SU-DHL-6 (cell line): Measurements from ENCODE around the gene SAMMSON.

Source experiments
- H2AFZ ChIP-seq: fragments of 200-600 bp; sonication (generic); 2 replicates; pipeline ENCODE4 v1.6.1; 2014; ENCODE audit warnings: low read depth, mild to moderate bottlenecking, moderate library complexity, mixed read lengths, antibody characterized with exemption, low read length; ENCODE audit not compliant: severe bottlenecking
- H3F3A ChIP-seq: fragments of 200-600 bp; shearing (Covaris generic); 2 replicates; pipeline ENCODE4 v1.6.0; 2016; ENCODE audit warnings: antibody characterized with exemption, mild to moderate bottlenecking; ENCODE audit not compliant: insufficient read depth
- H3K27ac ChIP-seq: fragments of 200-600 bp; sonication (generic); 2 replicates; pipeline ENCODE4 v1.5.1; 2016; ENCODE audit warnings: low read depth, mild to moderate bottlenecking, low read length, moderate library complexity, mixed read lengths
- H3K27me3 ChIP-seq: fragments of 200-600 bp; sonication (generic), shearing (Covaris generic); 2 replicates; pipeline ENCODE4 v1.6.0; 2014; ENCODE audit warnings: mild to moderate bottlenecking, low read length
- H3K36me3 ChIP-seq: fragments of 200-600 bp; sonication (generic); 2 replicates; pipeline ENCODE4 v1.6.1; 2014; ENCODE audit warnings: mild to moderate bottlenecking, low read length, mixed read lengths
- H3K4me2 ChIP-seq: fragments of 300-600, 200-600 bp; shearing (Covaris generic), sonication (generic); 2 replicates; pipeline ENCODE4 v1.6.0; 2014; ENCODE audit warnings: low read length, low read depth, mild to moderate bottlenecking; ENCODE audit not compliant: poor library complexity, severe bottlenecking
- H3K4me3 ChIP-seq: fragments of 200-600 bp; sonication (generic); 2 replicates; pipeline ENCODE4 v1.5.1; 2014; ENCODE audit warnings: antibody characterized with exemption, low read length, mild to moderate bottlenecking, mixed read lengths; ENCODE audit not compliant: insufficient read depth, poor library complexity, severe bottlenecking
- H3K79me2 ChIP-seq: fragments of 200-600 bp; sonication (generic); 2 replicates; pipeline ENCODE4 v1.6.1; 2014; ENCODE audit warnings: mild to moderate bottlenecking, low read length, moderate library complexity; ENCODE audit not compliant: insufficient read depth
- H3K9ac ChIP-seq: fragments of 200-600 bp; sonication (generic); 2 replicates; pipeline ENCODE4 v1.7.0; 2014; ENCODE audit warnings: mild to moderate bottlenecking, low read length
- H3K9me2 ChIP-seq: fragments of 200-600 bp; sonication (generic); replicated peaks from 2 replicates; pipeline ENCODE4 v1.6.1; 2014; ENCODE audit warnings: low read length; ENCODE audit not compliant: insufficient read depth
- H3K9me3 ChIP-seq: fragments of 200-600 bp; sonication (generic); 2 replicates; pipeline ENCODE4 v1.6.1; 2014; ENCODE audit warnings: low read length, mixed read lengths; ENCODE audit not compliant: insufficient read depth
- H4K20me1 ChIP-seq: fragments of 200-600 bp; sonication (generic); 2 replicates; pipeline ENCODE4 v1.6.1; 2014; ENCODE audit warnings: low read depth, mild to moderate bottlenecking, antibody characterized with exemption, low read length, moderate library complexity, mixed read lengths
- EZH2phosphoT487 ChIP-seq: fragments of 200-600 bp; sonication (generic), shearing (Covaris generic); conservative IDR thresholded peaks from 2 replicates; pipeline ENCODE4 v1.6.1; 2018; ENCODE audit warnings: mild to moderate bottlenecking, antibody characterized with exemption, low read length, moderate library complexity, mixed read lengths
- TF ChIP-seq, protein P1 (sequence below): fragments of 200-600 bp; sonication (generic); IDR thresholded peaks from one replicate; pipeline ENCODE4 v1.5.1; 2017; ENCODE audit warnings: antibody characterized with exemption, mild to moderate bottlenecking, low read length, moderate library complexity; ENCODE audit not compliant: insufficient read depth, poor library complexity, severe bottlenecking

The SAMMSON gene

GRCh38 chr3:69961706-69962439 is 37.7 kb upstream of the SAMMSON start:
- TF ChIP-seq EZH2phosphoT487: no peak
- TF ChIP-seq, protein P1, sequence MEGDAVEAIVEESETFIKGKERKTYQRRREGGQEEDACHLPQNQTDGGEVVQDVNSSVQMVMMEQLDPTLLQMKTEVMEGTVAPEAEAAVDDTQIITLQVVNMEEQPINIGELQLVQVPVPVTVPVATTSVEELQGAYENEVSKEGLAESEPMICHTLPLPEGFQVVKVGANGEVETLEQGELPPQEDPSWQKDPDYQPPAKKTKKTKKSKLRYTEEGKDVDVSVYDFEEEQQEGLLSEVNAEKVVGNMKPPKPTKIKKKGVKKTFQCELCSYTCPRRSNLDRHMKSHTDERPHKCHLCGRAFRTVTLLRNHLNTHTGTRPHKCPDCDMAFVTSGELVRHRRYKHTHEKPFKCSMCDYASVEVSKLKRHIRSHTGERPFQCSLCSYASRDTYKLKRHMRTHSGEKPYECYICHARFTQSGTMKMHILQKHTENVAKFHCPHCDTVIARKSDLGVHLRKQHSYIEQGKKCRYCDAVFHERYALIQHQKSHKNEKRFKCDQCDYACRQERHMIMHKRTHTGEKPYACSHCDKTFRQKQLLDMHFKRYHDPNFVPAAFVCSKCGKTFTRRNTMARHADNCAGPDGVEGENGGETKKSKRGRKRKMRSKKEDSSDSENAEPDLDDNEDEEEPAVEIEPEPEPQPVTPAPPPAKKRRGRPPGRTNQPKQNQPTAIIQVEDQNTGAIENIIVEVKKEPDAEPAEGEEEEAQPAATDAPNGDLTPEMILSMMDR: no peak
- no peak overlapping the region for H3K27ac ChIP-seq

DNA sequence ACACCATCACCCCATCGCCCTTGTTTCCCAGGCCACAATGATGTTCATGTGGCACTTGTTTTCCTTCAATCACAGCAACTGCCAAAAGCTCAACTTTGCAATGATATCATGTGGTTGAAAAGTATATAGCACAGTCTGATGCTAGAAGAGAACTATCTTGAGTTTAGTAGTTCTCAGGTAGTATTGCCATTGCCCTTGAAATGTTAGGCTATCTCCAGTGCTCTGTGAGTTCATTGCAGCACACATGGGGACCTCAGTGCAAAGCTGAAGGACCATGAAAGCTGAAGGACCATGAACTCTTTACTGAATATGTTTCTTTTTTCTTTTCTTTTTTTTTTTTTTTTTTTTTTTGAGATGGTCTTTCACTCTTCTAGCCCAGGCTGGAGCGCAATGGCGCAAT is 35.9 kb upstream of the SAMMSON start:
- H3K36me3 ChIP-seq: no peaks in the 10 kb centered on the region
- TF ChIP-seq EZH2phosphoT487: no peak
- TF ChIP-seq, protein P1: no peak

More at GRCh38 chr3:69961706-69962439, 37.7 kb upstream of the SAMMSON start:
- H2AFZ ChIP-seq: no peak overlapping the region
- no peak overlapping the region for H3K9ac ChIP-seq
- H3K4me3 ChIP-seq: no peak overlapping the region
- no peaks in the 10 kb centered on the region for H3K79me2 ChIP-seq
- H3F3A ChIP-seq: no peaks in the 10 kb centered on the region
- H3K36me3 ChIP-seq: no peaks in the 10 kb centered on the region
- H3K27me3 ChIP-seq: no peaks in the 10 kb centered on the region
- H3K9me3 ChIP-seq: no peaks in the 10 kb centered on the region
- no peaks in the 10 kb centered on the region for H3K9me2 ChIP-seq
- H3K4me2 ChIP-seq: no peak overlapping the region
- no peaks in the 10 kb centered on the region for H4K20me1 ChIP-seq

DNA sequence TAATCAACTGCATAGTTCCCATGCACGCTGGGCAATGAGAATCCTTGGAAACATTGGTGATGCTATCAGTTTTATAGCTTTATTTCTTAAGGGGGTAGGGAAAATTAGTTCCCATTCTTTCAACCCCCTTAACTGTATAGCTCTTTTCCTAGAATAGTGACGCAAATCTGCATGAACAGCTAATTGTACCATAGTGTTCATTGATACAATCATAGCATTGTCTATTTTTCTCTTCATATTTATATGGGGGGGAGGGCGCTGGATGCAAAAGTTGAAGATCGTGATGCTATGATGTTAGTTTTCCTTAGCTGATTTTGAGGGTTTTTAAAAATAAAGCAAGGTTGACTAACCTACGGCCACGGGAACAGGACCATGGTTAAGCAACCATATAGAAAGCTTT is 32.4 kb upstream of the SAMMSON start:
- TF ChIP-seq, protein P1: no peak
- TF ChIP-seq EZH2phosphoT487: no peak
- no peaks in the 10 kb centered on the region for H3K36me3 ChIP-seq
- no peaks in the 10 kb centered on the region for H3K9me3 ChIP-seq
- no peak overlapping the region for H3K4me3 ChIP-seq
- no peaks in the 10 kb centered on the region for H4K20me1 ChIP-seq
- no peaks in the 10 kb centered on the region for H3K9me2 ChIP-seq
- no peaks in the 10 kb centered on the region for H3K79me2 ChIP-seq
- no peak overlapping the region for H3K9ac ChIP-seq
- no peak overlapping the region for H3K27ac ChIP-seq
- H3F3A ChIP-seq: no peaks in the 10 kb centered on the region
- no peak overlapping the region for H3K4me2 ChIP-seq
- no peak overlapping the region for H2AFZ ChIP-seq
- H3K27me3 ChIP-seq: no peaks in the 10 kb centered on the region

More for the DNA sequence above, 35.9 kb upstream of the SAMMSON start:
- Histone ChIP-seq H3K4me3 (no peak overlapping the region), H3K9me2 (no peaks in the 10 kb centered on the region), H2AFZ (no peak overlapping the region), H3K9me3 (no peaks in the 10 kb centered on the region), H3K79me2 (no peaks in the 10 kb centered on the region), H3K27me3 (no peaks in the 10 kb centered on the region), H3K4me2 (no peak overlapping the region), H3K27ac (no peak overlapping the region), H3K9ac (no peak overlapping the region), H4K20me1 (no peaks in the 10 kb centered on the region), H3F3A (no peaks in the 10 kb centered on the region)
